Adrenal gland (tissue), 5 donors: ENCODE results near the gene SMIM14.

Experiments
- POLR2A ChIP-seq, 2 donors: fragments of 450-650 bp; IDR thresholded peaks; one replicate each; pipeline ENCODE4 v1.6.1; 2017; ENCODE audit warnings: antibody characterized with exemption in 2 of 2, mild to moderate bottlenecking in 2 of 2, moderate library complexity in 1 of 2
- TF ChIP-seq, protein P1 (sequence below), 6 experiments: fragments of 450-650 bp in 4 of 6; fragments of 200-600 bp in 2 of 6; sonication (generic) in 1 of 6; IDR thresholded peaks; 1 replicate in 5 of 6; 2 replicates in 1 of 6; pipeline versions ENCODE4 v1.5.1 to v1.8.0; 2016 to 2021; ENCODE audit warnings: antibody characterized with exemption in 6 of 6, mild to moderate bottlenecking in 2 of 6, moderate library complexity in 1 of 6
- donor health status: DM: no; HTN: no; CAD: no.

DNA sequence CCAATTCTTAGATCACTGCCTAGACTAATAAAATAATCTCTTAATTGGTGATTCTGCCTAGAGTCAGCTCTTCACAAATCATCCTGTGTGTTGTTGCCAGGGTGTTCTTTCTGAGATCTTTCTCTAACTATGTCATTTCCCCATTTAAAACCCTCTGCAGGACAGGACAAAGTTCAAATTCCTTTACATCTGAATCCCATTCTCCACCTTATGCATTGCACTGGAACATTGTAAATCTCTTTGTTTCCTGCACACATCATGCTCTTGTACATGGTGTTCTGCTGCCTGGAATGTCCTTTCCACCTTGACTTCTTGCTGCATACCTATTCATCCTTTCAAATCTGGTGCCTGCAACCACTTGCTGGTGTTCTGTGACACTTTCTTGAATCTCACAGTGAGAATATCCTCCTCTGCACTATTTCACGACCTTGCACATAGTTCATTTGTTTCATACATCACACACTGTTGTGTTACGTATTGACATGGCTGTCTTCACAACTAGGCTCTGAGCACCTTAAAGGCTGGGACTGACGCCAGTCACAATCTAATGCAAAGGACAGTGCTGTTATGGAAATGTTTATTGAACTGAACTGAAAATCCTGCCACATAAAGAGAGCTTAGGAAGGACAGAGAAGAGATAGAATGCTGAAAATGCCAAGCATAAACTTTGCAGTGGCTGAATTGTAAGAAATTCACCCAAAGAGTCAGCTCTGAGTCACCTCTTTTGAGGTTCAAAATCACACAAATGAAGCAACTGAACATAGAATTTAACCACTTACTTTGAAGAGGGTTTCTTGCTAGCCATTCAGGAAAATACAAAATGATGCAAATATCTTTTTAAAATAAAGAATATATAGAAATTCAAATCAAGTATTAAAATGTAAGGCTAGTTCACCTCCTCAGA lies 26.4 kb upstream of the SMIM14 start:
- no peak for TF ChIP-seq POLR2A (IDR thresholded peaks at IDR 0.05)
- TF ChIP-seq, protein P1, sequence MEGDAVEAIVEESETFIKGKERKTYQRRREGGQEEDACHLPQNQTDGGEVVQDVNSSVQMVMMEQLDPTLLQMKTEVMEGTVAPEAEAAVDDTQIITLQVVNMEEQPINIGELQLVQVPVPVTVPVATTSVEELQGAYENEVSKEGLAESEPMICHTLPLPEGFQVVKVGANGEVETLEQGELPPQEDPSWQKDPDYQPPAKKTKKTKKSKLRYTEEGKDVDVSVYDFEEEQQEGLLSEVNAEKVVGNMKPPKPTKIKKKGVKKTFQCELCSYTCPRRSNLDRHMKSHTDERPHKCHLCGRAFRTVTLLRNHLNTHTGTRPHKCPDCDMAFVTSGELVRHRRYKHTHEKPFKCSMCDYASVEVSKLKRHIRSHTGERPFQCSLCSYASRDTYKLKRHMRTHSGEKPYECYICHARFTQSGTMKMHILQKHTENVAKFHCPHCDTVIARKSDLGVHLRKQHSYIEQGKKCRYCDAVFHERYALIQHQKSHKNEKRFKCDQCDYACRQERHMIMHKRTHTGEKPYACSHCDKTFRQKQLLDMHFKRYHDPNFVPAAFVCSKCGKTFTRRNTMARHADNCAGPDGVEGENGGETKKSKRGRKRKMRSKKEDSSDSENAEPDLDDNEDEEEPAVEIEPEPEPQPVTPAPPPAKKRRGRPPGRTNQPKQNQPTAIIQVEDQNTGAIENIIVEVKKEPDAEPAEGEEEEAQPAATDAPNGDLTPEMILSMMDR (IDR thresholded peaks at IDR 0.05), result no peak
